GM12865 (cell line): ENCODE results near the gene LMOD2.

Experiments used
- DNase-seq: peaks from one replicate; pipeline ENCODE4 v3.0.0; 2010; ENCODE audit warnings: low read depth
- H3K4me3 ChIP-seq: 2 replicates; pipeline ENCODE4 v1.5.1; 2011; ENCODE audit warnings: mild to moderate bottlenecking, low read depth, low read length, control low read depth
- TF ChIP-seq, protein P1 (sequence below): IDR thresholded peaks from 2 replicates; pipeline ENCODE4 v1.5.1; 2011; ENCODE audit warnings: low read length, control low read depth, low read depth, inconsistent platforms; ENCODE audit not compliant: insufficient read depth; ENCODE audit errors: missing control alignments

Gene LMOD2

DNA sequence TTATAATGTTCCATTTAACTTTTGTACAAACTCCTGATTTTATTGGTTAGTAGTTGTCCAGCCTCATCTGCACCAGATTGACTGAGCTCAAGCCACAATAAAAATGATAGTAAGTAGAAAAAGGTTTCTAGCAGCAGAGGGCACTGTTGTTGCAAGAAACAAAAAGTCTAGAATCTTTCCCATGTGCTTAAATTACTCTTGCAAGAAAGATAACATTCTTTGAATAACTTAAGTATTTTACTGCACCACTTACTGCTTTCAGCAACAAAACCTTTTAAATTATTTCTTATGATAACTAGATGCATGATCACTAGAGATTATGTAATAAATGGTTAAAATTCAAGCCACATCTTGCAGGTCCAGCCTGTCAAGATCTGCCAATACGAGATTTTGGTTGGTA is 27.0 kb downstream of the LMOD2 start:
- no peak overlapping the region for H3K4me3 ChIP-seq
- TF ChIP-seq, protein P1, sequence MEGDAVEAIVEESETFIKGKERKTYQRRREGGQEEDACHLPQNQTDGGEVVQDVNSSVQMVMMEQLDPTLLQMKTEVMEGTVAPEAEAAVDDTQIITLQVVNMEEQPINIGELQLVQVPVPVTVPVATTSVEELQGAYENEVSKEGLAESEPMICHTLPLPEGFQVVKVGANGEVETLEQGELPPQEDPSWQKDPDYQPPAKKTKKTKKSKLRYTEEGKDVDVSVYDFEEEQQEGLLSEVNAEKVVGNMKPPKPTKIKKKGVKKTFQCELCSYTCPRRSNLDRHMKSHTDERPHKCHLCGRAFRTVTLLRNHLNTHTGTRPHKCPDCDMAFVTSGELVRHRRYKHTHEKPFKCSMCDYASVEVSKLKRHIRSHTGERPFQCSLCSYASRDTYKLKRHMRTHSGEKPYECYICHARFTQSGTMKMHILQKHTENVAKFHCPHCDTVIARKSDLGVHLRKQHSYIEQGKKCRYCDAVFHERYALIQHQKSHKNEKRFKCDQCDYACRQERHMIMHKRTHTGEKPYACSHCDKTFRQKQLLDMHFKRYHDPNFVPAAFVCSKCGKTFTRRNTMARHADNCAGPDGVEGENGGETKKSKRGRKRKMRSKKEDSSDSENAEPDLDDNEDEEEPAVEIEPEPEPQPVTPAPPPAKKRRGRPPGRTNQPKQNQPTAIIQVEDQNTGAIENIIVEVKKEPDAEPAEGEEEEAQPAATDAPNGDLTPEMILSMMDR, result peak; percentile 36
- peak; percentile 58 for DNase-seq

DNA sequence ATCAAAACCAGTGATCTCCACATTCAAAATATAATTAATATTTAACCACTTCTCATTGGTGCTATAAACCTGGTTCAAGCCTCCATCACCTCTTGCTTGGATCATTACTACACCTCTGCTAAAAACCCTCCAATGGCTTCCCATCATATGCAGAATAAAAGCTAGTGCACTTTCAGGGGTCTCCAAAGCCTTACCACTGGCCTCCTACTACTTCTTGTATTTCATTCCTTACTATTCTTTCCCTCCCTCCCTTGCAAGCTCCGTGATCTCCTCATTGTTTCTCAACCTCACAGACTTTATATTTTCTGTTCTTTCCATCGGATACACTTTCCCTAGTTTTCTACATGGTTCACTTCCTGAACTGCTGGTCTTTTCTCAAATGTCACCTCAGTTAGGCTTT is 31.5 kb downstream of the LMOD2 start:
- DNase-seq, result no peak
- TF ChIP-seq, protein P1, result no peak
- H3K4me3 ChIP-seq, result no peak overlapping the region

DNA sequence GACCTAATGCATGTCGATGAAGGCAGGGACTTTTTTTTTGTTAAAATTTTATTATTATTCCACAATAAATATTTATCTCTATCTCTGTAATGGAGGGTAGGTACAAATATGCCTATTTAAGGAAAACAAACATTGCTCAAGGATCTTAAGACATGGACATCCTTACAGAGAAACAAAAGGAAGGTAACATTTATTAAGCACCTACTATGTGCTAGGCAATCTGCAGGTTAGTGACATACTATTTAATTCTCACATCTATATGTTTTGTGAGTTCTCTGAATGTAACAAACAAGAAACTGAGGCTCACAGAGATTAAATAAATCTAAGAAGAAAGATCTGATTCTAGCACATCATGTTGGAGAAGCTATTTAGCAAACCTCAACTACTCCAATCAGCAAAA is 32.1 kb downstream of the LMOD2 start:
- H3K4me3 ChIP-seq, result no peak overlapping the region
- TF ChIP-seq, protein P1, result no peak
- no peak for DNase-seq

DNA sequence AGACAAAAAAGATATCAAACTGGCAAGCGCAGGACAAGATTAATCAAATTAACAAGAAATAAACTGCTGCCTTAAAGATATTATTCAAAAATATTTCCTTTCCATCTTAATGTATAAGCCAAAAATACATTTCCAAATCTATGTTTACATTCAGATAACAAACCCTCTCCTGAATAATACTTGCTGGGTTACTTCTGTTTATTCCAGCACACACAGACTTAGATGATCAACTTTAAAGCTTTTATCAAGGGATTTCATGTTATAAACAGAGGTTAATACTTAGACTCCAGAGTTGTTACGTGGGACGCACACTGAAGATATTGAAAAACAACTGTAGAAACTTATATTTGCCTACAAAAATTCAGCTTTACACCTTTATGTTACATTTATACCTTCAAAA is 33.6 kb downstream of the LMOD2 start:
- no peak overlapping the region for H3K4me3 ChIP-seq
- no peak for DNase-seq
- TF ChIP-seq, protein P1, result no peak

DNA sequence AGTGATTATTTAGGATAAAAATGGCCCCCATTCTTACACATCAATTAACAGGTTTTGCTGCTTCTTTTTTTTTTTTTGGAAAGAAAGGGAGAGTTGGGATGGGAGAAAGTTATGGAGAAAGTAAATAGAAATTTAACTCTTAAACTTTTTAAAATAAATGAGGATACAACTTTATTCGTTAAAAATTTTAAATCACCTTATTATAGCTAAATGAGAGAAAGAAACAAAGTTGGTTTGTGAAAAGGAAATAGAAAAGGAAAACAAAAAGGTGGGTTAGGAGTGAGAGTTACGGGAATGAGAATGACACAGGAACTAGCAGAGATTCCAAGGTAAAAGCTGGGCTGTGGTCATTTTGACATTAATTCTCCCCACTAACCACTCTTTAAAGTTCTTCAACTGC is 34.9 kb downstream of the LMOD2 start:
- TF ChIP-seq, protein P1, result no peak
- H3K4me3 ChIP-seq, result no peak overlapping the region

DNA sequence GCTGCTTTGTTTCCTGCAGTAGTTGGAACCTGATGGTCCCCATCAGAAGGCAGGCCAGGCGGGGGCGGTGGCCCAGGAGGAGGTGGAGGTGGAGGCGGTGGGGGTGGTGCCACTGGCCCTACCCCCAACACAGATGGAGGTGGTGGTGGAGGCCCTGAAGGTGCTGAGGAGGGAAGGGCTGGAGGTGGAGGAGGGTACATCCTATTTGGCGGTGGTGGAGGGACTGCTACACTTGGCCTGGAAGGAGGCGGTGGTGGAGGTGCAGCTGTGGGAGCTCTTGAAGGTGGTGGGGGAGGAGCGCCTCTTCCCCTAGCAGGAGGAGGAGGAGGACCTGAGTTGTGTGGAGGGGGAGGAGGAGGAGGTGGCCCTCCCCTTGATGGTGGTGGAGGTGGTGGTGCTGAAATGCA is 36.8 kb downstream of the LMOD2 start:
- no peak for DNase-seq
- TF ChIP-seq, protein P1, result no peak
- H3K4me3 ChIP-seq, result no peak overlapping the region

More for the DNA sequence above, 34.9 kb downstream of the LMOD2 start:
- DNase-seq, result no peak

DNA sequence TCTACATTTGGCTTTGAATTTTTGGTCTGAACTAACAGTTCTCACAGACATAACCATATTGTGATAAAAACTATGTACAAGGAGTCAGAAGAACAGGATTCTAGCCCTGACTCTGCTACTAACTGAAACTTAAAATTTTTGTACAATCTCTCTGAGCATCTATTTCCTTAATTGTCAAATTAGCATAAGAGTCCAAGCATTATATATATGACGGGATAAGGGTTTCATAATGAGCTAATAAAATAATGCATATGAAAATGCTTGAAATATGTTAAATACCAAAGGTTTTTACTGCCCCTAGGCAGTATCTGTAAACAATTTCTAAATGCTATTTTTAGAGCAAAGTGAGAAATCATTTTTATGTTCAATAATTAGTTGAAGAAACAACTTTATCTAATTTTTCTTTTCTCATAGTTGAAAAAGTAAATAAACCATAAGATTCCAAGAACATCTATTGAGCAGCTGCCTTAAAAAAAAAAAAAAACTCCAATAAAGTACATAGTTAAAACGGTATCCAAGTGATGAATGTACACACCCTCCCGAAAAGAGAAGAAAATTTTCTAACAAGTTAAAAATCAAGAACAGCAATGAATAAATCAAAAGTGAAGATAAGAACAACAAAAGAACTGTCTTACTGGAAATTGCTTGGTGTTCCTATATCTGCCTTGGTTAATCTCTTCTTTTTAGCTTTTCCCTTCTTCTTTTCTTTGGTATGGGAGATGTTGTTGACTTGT is 40.4 kb downstream of the LMOD2 start:
- H3K4me3 ChIP-seq, result no peak overlapping the region
- TF ChIP-seq, protein P1, result no peak
- DNase-seq, result no peak
